Activated effector memory CD4-positive, alpha-beta T cell treated with anti-CD3 and anti-CD28 coated beads, Interleukin-2, amount 50 U/mL, for 16 hours (primary cell): ENCODE results near the gene PDK3.
A peak's percentile ranks its signal among the peaks of the same experiment; 100 is the strongest.

ENCODE experiments used
- DNase-seq: peaks from one replicate; pipeline ENCODE4 v3.0.0-alpha.2; 2020

Gene PDK3

DNA sequence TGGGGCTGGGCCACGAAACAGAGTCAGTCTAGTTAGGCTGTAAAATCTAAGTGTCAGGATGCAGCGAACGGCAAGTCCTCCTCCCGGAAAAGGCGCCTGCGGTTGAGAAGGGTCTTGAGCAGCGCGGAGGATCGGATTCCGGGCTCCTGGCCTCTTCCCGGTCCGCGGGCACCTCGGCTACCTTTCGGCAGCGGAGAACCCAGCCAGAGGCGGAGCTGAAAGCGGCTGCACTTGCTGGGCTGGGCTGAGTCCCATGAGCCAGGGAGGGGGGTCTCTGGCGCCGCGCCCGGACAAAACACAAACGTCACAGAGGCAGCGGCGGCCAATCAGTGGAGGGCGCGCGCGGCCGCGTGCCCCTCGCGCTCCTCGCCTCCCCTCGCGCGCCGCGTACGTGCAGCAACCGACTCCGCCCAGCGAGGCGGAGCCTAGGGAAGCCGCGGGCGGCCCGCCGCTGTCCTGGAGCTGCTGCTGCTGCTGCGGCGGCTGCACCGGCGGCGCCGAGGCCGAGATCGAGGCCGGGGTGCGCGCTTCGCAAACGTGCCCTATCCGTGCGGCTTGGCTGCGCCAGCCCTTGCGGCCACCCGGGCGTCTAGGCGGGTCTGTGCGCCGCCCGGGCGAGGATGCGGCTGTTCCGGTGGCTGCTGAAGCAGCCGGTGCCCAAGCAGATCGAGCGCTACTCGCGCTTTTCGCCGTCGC, at the start of gene PDK3:
PDK3 (plus strand) TSS at position 451 of the 696 bp plus-strand sequence; CDS start at position 621, 170 bp downstream.
- DNase-seq = peak; percentile 95

DNA sequence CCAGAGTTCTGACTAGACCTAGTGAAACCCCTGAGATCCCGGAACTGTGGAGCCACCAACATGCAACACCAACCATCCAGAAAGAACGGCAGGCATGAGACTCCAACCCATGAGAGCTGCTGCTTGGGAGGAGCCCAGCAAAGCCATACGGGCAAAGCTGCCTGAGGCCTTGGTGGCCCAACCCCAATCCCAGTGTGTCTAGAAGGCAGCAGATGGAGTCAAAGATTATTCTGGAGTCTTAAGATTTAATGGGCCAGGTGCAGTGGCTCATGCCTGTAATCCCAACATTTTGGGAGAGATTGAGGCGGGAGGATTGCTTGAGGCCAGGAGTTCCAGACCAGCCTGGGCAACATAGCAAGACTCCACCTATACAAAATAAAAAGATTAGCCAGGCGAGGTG, 49.2 kb upstream of the PDK3 start:
- no peak for DNase-seq

DNA sequence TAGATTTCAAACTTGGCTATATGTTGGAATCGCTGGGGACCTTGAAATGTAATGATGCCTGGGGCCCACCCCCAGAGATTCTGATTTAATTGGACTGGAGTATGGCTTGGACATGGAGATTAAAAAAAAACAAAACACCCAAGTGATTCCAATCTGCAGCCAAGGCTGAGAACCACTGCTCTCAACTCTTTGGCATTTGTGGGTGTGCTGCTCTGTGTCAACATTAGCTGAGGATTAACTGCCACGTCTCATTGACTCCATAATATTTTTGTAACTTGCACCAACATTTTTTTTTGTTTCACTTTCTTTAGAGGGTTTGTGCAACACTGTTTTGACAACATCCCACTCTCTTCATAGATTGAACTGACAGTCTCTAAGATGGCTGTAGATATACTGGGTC, 41.1 kb upstream of the PDK3 start:
- no peak for DNase-seq

DNA sequence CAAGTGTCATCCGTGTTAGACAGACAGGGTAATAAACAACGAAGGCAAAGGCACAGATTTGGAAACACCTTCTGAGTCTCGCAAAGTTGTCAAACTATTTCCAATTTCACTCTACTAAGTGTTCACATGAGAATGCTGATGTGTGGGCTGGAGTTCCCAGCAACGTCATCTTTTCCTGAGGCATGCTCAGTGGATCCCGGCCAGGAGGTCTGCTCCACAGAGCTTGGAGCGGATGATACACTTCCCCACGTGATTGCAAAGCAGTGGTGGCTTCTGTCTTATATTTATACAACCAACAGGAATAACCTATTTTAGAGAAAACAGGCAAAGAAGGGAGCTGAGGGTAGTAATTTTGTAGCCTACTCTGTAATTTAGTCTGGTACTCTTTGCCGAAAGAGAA, 40.1 kb upstream of the PDK3 start:
- DNase-seq = no peak

DNA sequence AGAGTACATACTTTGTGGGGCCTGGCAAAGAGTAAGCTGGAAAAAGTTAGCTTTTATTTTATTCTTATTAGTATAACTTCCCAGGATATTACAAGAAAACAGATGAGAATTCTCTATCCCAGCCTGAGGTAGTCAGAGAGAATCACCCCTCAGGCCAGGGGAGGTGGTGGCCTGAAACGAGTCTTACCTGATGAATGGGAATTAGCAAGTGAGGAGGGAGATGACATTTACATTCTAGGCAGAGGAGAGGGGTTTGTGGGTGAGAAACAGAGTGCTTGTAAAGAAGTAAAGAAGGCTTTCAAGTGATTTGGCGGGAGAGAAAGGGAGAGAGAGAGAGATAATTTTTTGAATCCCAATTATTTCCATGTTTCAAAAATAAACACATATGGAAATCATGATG, 39.3 kb upstream of the PDK3 start:
- no peak for DNase-seq

DNA sequence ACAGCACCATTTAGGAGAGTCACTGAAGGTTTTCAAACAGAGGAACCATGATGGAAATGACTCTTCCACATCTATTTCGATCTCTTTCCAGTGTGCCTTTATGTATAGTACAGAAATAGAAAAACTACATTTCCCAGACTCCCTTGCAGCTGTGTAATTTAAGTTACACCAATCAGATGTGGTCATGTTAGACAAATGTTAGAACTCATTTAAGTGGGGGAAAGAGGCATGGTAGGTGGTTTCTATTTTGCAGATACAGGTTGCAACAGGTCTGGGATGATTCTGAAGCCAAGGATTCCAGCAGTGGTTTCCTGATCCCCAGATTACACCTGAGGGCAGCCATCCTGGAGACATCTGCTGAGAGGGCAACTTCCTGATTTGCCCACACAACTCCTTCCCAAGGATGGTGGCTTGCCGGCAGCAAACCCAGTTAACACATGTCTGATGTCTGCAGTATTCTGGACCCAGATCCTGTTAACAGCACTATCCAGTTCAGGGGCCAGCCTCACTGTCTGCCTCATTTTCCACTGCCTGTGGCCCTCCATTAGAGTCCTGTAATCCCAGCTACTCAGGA, 38.7 kb upstream of the PDK3 start:
- no peak for DNase-seq

DNA sequence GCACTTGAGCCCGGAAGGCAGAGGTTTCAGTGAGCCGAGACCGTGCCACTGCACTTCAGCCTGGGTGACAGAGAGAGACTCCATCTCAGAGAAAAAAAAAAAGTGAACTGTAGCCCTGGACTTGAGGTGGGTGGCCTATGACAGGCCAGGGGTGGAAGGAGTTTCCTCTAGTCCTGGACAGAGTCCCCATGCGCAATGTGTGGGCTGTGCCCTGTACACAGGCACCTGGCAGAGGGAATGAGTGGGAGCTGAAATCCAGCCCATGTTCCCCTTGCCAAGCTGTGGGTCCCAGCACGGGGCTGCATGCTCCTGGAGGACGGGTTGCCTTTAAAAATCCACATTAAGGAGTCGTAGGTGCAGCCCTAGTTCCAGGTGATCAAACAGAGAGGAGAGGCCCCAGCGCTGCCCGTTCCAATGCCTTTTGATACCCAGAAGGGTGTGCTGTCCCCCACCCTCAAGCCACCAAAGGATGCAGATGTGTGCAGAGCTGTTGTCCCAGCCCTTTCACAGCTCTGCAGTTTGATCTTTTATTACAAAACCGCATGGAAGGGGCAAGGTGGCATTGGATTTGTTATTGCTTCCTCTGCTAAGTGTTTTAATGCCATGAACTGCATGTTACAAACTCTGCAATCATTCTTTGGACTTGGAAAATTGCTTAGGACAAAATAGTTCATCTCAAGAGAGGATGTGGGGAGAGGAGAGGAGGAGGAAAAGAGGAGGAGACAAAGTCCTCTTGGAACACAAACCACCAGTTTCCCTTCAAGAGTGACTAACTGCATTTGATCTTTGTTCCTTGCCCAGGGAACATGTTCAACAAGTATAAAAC, 38.0 kb upstream of the PDK3 start:
- no peak for DNase-seq

DNA sequence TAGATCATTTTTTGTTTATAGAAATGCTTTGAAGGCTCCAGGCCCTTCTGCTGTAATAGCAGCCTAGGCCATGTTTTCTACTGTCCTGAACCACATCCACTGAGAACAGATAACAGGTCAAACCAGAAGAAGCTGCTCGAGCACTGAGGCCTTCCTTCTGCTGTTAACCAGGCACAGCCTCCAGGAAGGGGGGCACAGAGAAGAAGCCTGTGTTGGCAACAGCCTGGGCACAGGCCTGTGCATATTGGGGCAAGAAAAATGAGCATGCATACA, 37.4 kb upstream of the PDK3 start:
- no peak for DNase-seq

DNA sequence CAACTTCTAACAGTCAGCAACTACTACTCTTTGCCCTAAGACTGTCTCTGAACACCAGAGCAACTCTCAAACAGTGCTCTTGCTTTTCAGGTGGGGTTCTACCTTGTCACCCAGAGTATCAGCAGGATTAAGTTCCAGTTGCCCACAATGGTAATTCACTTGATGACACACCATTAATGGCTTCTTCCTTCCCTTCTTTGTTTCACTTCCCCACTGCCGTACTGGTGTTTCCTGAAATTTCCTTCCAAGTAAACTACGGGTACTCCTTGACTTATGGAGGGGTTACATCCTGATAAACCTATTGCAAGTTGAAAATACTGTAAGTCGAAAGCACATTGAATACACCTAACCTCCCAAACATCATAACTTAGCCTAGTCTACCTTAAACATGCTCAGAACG, 36.6 kb upstream of the PDK3 start:
- no peak for DNase-seq

DNA sequence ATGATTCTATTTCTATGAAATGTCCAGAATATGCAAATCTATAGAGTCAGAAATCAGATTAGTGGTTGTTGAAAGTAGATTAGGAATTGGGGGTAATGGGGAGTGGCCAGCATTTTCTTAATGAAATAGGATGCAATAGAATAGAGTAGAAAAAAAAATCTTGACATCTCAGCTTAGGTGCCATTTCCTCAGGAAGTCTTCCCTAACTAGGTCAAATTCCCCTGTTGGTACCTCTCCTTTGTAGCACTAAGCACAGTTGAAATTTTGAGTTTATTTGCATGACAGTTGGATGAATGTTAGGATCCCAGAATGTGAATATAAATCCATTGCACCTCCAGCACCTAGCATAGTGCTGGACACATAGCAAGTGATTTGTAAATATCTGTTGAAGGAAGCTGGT, 30.0 kb upstream of the PDK3 start:
- DNase-seq = no peak

DNA sequence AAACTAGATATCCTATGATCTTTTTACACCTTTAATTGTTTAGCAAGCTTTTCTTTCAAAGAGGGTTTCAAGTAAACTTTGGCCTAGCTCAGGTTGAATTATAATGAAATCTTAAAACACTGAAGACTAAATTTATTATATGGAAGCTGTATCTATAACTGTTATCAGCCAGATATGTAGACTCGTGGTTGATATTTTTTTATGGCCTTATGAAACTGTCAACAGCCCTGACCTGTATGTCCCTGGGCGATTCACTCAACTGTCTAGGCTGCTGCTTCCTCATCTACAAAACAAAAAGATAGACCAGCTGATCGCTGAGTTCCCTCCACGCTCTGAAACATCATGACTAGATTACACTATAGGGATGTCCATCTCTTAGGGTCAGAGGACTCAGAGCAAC, 21.2 kb upstream of the PDK3 start:
- DNase-seq = no peak

DNA sequence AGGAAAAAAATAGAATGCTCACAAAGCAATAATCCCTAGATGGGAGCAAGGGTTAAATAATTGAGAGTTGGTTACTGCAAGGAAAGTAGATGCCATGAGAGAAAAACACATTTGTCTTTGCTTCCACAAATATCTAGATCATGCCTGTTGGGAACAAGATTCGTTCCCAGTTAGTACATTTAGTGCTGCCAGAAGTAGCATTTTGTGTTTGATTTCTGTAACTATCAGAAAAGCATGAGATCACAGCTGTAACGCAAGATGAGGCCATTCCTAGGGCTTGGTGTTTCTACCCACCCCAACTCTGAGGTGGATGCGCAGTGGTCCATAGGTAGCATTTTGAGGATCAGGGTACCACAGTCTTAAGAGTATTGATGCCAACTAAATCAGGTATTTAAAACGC, 20.4 kb upstream of the PDK3 start:
- no peak for DNase-seq

DNA sequence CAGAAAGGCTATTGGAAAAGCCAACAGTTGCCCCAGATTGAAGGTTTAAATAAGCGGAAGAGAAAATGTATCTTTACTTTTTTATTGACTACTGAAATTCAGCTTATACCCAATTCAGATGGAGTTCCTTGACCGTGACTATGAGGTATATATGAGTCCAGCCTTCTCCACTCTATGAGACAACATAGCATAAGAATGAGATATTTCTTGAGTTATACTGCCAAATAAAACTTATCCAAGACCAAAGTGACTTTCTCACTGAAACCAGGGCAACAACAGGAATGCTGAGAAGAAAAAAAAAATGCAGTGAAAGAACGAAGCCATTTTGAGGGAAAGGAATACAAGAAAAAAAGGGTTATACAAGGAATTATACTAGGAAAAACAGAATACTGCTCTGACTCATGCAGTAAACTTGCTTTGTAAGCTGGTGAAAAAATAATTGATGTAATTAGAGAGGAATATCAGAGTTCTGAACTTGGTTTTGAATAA, 16.3 kb upstream of the PDK3 start:
- no peak for DNase-seq

DNA sequence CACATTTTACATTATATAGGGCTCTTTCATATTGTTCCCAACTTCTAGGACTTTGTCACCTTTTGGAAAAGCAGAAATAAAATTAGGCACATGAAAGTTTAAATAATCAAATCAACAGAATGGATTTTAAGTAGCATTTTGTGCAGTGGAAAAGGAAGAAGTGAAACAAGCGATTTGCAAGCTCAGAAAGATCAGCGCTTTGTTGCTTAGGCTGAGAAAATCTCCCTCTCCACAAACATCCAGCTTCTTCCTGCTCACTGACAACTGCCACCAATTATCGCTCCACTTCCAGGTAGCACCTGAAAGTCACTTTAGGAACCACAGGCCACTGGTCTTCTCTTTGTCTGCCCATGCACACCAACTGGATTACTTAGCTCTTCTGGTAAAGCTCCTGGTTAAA, 2.0 kb upstream of the PDK3 start:
- DNase-seq = no peak

DNA sequence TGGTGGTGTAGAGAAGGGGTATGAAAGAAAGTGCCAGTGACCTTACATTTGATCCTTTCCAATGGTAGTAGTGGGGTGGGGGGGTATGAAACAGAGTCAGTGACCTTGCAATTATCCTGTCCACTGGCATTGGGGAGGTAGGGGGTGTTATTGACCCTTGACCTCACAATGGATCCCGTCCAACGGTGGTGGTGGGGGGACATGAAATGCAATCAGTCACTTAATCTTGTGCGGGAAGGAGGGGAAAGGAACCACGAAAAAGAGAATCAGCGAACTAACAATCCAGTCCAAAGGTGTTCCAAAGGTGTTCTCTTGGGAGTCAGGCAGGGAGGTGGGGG, 619 bp upstream of the PDK3 start:
- DNase-seq = no peak

DNA sequence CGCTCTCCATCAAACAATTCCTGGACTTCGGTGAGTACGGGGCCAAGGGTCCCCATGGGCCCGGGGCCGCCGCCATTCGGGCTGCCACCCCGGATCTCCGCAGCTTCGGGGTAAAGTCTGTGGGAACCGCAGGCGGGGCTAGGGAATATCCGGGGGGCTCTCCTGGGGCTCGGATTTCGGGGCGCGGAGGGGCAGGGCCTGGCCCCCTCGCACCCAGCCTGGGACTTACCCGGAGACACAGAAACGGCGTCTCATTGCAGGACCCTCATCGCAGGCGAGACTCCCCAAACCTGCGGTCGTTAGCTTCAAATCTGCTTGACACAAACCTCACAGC, 413 bp downstream of the PDK3 start:
- no peak for DNase-seq

DNA sequence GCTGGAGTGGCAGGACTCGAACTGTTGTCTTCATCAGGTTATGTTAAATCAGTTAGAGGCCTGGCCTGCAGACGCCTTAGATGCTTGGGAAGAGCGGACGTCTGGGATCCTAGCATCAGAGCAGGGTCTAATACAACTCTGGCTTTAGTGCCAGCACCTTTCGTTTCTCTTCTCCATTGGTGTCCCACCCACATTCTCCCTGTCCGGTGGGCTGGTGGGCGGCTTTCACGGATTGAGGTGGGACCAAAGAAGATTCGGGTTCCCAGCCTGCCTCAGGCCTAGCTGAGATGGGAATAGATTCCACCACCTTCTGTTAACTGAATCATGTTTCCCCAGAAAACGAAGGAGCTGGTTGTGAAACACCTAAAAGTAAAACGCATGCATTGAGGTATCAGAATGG, 939 bp downstream of the PDK3 start:
- DNase-seq = no peak

DNA sequence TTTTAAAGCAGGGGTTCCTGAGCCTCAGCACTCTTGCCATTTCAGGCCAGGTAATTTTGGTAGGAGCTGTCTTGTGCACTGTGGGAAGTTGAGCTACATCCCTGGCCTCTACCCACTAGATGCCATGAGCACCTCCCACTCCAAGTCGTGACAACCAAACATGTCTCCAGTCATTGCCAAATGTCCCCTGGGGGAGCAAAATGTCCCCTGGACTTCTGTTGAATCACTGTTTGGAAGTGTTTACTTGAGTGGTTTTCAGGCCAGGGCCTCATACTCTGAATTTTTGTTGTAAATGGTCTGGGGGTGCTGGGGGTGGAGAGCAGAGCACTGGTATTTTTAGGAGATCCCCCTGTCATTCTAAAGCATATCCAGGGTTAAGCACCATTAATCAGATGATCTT, 3.2 kb downstream of the PDK3 start:
- DNase-seq = no peak

DNA sequence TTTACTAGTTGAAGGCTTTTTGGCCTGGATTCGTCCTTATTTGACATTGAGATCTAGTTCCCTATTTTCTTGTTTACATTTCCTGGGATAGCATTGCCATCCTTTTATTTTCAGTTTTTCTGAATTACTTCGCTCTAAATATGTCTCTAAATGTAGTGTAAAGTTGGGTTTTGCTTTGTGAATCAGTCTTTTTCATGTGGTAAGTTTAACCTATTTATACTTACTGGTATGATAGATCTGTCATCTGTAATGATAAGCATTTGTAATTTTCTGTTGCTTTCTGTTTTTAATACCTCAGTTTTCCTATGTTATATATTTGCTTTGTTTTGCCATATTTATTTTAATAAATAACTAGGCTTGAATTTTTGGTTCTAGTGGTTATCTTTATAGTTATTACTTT, 6.7 kb downstream of the PDK3 start:
- no peak for DNase-seq

DNA sequence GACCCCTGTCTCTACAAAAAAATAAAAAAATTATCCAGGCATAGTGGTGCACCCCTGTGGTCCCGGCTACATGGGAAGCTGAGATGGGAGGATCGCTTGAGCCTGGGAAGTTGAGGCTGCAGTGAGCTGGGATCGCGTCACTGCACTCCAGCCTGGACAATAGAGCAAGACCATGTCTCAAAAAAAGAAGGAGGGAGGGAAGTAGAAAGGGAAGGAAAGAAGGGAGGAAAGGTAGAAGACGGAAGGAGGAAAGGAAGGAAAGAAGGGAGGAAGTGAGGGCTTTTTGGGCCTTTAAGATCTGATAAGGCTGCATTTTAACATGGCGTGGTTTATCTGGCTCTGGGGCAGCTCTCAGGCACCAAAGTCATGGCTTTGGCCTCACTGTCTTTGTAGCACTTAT, 10.4 kb downstream of the PDK3 start:
- no peak for DNase-seq

DNA sequence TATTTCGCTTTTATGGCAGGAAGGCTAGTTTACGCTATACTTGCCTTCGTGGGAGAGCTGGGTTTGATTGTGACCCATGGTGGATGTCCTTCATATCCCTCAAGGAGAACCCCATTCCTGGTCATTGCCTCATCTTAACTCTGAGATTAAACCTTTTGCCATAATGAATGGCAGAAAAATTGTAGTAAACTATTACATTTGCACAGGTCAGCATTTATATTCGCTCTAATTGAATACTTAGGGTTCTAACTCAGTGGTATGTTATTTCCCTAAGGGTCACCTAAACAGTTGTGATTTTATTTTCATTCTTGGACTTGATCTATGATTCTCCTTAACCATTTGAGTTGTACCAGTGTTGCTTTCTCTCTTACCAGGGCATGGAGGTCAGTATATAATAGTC, 13.4 kb downstream of the PDK3 start:
- DNase-seq = no peak

DNA sequence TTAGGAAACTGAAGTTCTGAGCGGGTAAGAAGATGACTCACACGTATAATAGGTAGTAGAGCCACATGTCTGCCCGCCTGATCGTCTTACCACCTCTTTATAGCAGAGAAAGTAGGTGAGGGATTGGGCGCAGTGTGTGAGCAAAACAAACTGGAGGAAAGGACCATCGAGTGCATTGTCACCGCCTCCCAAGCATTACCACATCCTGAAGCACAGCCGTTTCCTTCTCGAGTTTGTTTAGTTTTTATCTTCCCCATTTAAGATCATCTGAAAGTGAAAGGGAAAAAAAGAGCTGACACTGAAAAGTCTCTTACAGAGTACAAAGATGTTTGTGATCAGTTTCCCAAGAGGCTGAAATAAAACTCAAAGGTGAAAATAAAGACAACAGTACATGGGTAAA, 14.8 kb downstream of the PDK3 start:
- DNase-seq = peak; percentile 87

DNA sequence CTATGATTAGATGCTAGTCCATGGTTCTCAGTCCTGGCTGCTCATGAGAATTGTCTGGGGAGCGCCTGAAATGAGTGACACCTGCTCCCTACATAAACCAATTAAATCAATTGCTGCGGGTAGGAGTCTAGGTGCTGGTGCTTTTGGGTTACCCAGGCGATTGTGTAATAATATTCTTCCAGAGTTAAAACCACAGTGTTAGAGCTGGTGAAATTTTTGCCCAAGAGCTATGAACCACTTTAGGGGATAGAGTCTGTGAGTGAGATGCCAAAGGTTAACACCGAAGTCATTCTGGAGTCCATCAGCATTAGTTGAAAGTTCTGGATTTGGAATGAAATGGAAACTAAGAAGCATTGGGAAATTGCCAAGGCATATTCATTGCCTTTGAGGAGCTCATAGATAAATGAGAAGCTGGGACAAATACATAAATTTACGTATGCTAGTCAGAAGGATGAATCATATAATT, 15.3 kb downstream of the PDK3 start:
- DNase-seq = no peak

DNA sequence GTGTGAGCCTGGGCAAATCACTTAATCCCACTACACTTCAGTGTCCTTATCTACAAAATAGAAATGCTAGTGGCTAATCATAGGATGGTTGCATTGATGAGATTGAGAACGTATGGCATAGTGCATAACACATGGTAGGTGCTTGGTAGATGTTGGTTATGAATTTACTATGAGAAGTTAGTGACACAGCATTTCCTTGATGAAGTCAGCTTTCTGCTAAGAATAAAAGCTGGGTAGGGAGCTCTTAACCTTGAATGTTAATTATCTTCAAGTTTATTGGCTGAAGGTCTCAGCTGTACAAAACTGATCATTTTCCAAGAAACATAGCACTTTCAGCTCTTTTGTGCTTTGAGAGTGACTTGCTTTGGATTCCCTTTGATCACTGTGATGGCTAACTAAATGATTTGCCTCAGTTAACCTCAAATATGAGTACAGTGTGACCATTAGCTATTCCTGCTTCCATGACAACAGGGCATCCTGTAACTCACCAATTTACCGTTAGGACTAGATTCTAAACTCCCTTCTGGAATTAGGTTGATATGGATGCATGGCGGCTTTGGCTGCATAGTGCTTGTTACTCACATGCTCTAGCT, 17.8 kb downstream of the PDK3 start:
- no peak for DNase-seq
